ENCODE measurements around the gene SIPA1L3.

SIPA1L3 gene

DNA sequence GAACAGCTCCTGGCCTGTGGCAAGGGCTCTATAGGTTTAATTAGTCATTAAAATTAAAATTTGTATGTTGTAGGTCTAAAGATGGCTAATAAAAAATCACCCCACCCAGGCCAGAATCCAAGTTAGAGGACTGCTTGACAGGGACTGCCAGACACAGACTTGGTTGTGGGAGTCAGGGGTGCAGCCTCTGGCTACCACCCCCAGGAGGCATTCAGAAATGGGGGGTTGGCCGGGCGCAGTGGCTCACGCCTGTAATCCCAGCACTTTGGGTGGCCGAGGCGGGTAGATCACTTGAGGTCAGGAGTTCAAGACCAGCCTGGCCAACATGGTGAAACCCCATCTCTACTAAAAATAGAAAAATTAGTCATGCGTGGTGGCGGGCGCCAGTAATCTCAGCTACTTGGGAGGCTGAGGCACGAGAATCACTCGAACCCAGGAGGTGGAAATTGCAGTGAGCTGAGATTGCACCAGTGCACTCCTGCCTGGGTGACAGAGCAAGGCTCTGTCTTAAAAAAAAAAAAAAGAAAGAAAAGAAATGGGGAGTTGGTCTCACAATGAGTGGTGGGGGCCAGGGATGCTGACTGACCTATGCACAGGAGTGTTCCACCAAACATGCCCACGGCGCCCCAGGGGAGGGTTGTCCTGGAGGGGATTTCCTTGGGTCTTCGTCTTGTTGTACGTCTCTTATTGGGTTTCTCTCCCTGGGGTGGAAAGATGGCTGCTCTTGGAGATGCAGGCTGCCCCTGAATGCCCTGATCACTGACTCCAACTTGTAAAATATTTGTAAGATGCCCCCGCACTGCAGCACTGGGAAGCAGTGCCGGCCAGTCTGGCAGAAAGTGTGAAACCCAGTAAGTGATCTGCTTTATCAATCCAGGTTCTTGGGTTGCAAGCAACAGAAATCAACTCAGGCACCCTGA, 68.8 kb downstream of the SIPA1L3 start:
- no CpG with 5 or more reads among the region's 16 CpGs for WGBS (ENCODE audit: insufficient coverage, insufficient read length)
- H3K4me1 ChIP-seq (ENCODE audit: control insufficient read depth, insufficient read depth, low read length) = 0 out of 2 replicates have a peak, but pooled peaks cover 2% of the 10 kb centered on the region
- no peak for DNase-seq (ENCODE audit: low read depth, low spot score)

DNA sequence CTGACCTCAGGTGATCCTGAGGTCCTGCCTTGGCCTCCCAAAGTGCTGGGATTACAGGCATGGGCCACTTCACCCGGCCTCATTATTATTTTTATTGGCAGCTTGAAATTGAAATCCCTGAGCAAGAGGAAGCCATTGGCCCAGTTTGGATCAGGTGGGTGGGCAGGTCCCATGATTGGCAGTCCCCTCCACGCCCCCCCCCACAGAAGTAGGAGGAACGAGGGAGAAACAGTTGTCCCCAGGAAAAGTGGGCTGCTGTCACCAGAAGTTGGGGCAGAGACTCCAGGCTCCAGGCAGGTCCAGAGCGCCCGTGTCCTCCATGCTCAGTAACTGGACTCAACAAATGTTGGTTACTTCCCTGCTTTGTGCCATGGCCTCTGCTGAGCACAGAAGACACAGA, 70.4 kb downstream of the SIPA1L3 start:
- 0 out of 2 replicates have a peak, but pooled peaks cover 2% of the 10 kb centered on the region for H3K4me1 ChIP-seq (ENCODE audit: control insufficient read depth, insufficient read depth, low read length)
- H3K36me3 ChIP-seq (ENCODE audit: control insufficient read depth, insufficient read depth, low read length) = no peaks in the 10 kb centered on the region
- DNase-seq (ENCODE audit: low read depth, low spot score) = no peak
- no peaks in the 10 kb centered on the region for H3K9me3 ChIP-seq (ENCODE audit: control insufficient read depth, insufficient read depth, low read length)
- no peak overlapping the region for H3K27ac ChIP-seq (ENCODE audit: low read length)
- WGBS (ENCODE audit: insufficient coverage, insufficient read length) = no CpG with 5 or more reads among the region's 5 CpGs
- H3K4me3 ChIP-seq (ENCODE audit: low read length) = no peak overlapping the region
- no peaks in the 10 kb centered on the region for H3K27me3 ChIP-seq (ENCODE audit: control insufficient read depth, insufficient read depth, low read length)

More for the DNA sequence above, 68.8 kb downstream of the SIPA1L3 start:
- no peak overlapping the region for H3K4me3 ChIP-seq (ENCODE audit: low read length)
- no peaks in the 10 kb centered on the region for H3K9me3 ChIP-seq (ENCODE audit: control insufficient read depth, insufficient read depth, low read length)
- no peaks in the 10 kb centered on the region for H3K36me3 ChIP-seq (ENCODE audit: control insufficient read depth, insufficient read depth, low read length)
- H3K27me3 ChIP-seq (ENCODE audit: control insufficient read depth, insufficient read depth, low read length) = no peaks in the 10 kb centered on the region
- no peak overlapping the region for H3K27ac ChIP-seq (ENCODE audit: low read length)

DNA sequence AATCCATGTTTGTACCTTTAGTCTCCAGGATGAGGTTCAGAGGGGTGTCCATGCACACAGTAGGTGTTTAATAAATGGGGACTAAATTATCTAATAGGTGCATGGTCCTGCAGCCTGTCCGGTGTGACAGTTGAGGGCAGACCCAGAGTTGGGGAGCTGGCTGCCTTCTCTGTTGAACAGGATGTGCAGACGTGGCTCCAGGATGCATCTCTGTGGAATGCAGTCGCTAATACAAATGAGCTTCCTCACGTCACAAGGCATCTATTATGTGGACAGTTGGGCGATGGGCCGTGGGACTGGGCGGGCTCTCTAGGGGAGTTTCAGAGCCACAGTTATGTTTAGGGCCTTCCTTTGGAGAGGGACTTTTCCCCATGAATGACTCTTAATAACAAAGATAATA, 71.0 kb downstream of the SIPA1L3 start:
- Histone ChIP-seq H3K36me3 (ENCODE audit: control insufficient read depth, insufficient read depth, low read length) (no peaks in the 10 kb centered on the region), H3K27me3 (ENCODE audit: control insufficient read depth, insufficient read depth, low read length) (no peaks in the 10 kb centered on the region), H3K9me3 (ENCODE audit: control insufficient read depth, insufficient read depth, low read length) (no peaks in the 10 kb centered on the region), H3K4me1 (ENCODE audit: control insufficient read depth, insufficient read depth, low read length) (0 out of 2 replicates have a peak, but pooled peaks cover 2% of the 10 kb centered on the region), H3K27ac (ENCODE audit: low read length) (no peak overlapping the region), H3K4me3 (ENCODE audit: low read length) (no peak overlapping the region)
- DNase-seq (ENCODE audit: low read depth, low spot score) = no peak
- WGBS (ENCODE audit: insufficient coverage, insufficient read length) = no CpG with 5 or more reads among the region's 7 CpGs

DNA sequence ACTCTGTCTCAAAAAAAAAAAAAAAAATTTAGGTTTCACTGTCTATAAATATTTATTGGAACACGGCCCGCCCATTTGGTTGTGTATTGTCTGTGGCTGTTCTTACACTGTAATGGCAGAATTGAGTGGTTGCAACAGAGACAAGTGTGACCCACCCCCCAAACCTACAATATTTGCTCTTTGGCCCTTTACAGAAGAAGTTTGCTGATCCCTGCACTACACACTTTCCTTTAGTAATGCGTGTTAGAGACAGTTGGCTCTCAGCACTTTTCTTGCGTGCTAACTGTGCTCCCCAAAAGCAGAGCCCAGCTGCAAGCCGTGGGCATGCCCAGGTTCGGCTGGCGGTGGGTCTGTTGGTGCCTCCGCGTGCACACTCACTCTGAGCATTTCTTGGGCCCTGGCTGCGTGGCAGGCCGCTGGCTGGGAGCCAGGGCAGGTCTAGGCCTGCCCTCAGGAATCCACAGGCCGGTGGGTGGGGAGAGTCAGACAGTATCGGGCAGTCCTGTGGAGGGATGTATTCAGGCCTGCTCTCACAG, 72.6 kb downstream of the SIPA1L3 start:
- WGBS (ENCODE audit: insufficient coverage, insufficient read length) = no CpG with 5 or more reads among the region's 13 CpGs
- Histone ChIP-seq H3K4me3 (ENCODE audit: low read length) (no peak overlapping the region), H3K27me3 (ENCODE audit: control insufficient read depth, insufficient read depth, low read length) (no peaks in the 10 kb centered on the region), H3K36me3 (ENCODE audit: control insufficient read depth, insufficient read depth, low read length) (no peaks in the 10 kb centered on the region), H3K4me1 (ENCODE audit: control insufficient read depth, insufficient read depth, low read length) (0 out of 2 replicates have a peak, but pooled peaks cover 2% of the 10 kb centered on the region), H3K27ac (ENCODE audit: low read length) (no peak overlapping the region), H3K9me3 (ENCODE audit: control insufficient read depth, insufficient read depth, low read length) (no peaks in the 10 kb centered on the region)
- DNase-seq (ENCODE audit: low read depth, low spot score) = no peak

DNA sequence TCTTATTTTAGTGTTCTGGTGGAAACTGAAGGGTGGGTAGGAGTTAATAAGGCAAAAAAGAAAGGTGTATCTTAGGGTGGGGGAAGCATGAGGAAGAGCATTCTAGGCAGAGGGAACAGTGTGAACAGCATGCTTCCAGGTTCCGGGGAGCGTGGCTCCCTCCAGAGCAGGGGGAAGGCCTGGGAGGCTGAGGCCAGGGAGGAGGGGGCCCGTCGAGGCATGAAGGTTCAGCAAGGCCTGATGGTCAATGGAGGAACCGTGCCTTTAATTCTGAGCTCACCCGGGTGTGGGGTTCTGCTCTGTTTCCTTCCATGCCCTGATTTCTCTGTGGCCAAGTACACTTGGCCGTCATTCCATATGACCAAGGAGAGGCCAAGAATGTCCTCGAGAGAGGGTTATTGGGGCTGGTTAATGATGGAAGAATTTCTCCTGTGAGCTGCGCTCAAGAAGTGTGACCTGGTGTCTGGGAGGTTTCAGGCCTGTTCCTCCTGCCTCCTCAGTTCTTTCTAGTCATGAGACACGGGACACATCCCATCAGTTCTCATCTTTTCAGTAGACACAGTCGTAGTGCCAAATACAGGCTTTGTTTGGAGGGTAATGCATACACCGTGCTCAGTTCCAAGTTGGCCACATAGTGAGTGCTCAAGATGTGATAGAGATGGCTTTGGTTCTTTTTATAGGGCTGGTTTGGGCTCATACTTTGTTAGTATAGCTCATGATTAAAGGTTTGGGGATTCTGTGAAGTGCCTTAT, 73.6 kb downstream of the SIPA1L3 start:
- Histone ChIP-seq H3K27me3 (ENCODE audit: control insufficient read depth, insufficient read depth, low read length) (no peaks in the 10 kb centered on the region), H3K4me1 (ENCODE audit: control insufficient read depth, insufficient read depth, low read length) (0 out of 2 replicates have a peak, but pooled peaks cover 2% of the 10 kb centered on the region), H3K9me3 (ENCODE audit: control insufficient read depth, insufficient read depth, low read length) (no peaks in the 10 kb centered on the region), H3K36me3 (ENCODE audit: control insufficient read depth, insufficient read depth, low read length) (no peaks in the 10 kb centered on the region), H3K4me3 (ENCODE audit: low read length) (no peak overlapping the region), H3K27ac (ENCODE audit: low read length) (no peak overlapping the region)
- no peak for DNase-seq (ENCODE audit: low read depth, low spot score)
- WGBS (ENCODE audit: insufficient coverage, insufficient read length) = no CpG with 5 or more reads among the region's 12 CpGs

DNA sequence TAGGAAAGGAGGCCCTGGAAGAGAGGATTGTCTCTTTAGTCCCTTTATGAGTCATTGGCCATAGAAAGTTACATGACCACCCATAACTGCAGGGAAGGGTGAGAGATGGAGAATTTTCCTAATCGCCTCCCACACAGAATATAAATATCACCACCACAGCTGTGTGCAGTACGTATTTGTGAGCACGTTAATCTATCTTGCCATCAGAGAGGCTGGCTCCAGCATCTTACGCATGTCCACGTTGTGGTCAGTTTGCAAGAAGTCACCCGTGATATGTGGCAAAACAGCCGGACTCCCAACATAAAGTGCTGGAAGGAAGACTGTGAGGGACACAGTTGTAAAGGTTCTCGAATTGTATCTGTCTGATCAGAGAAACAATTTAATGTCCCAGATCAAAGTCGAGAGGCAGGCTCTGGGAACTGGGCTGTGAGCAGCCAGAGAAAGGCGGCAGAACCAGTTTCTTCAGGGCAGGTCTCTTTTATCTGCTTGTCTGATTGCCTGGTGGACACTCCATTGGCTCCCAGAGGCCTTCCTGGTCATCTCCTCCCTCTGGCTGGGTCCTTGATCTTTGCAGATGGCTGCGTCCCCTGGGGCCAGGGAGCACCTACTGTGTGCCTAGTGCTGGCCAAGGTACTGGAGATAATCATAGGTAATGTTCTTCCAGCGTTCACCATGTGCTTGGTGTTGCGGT, 74.9 kb downstream of the SIPA1L3 start:
- H3K4me3 ChIP-seq (ENCODE audit: low read length) = no peak overlapping the region
- H3K27me3 ChIP-seq (ENCODE audit: control insufficient read depth, insufficient read depth, low read length) = no peaks in the 10 kb centered on the region
- no peak overlapping the region for H3K27ac ChIP-seq (ENCODE audit: low read length)
- H3K36me3 ChIP-seq (ENCODE audit: control insufficient read depth, insufficient read depth, low read length) = no peaks in the 10 kb centered on the region
- H3K9me3 ChIP-seq (ENCODE audit: control insufficient read depth, insufficient read depth, low read length) = no peaks in the 10 kb centered on the region
- WGBS (ENCODE audit: insufficient coverage, insufficient read length) = no CpG with 5 or more reads among the region's 13 CpGs
- no peak for DNase-seq (ENCODE audit: low read depth, low spot score)
- H3K4me1 ChIP-seq (ENCODE audit: control insufficient read depth, insufficient read depth, low read length) = 0 out of 2 replicates have a peak, but pooled peaks cover 2% of the 10 kb centered on the region

DNA sequence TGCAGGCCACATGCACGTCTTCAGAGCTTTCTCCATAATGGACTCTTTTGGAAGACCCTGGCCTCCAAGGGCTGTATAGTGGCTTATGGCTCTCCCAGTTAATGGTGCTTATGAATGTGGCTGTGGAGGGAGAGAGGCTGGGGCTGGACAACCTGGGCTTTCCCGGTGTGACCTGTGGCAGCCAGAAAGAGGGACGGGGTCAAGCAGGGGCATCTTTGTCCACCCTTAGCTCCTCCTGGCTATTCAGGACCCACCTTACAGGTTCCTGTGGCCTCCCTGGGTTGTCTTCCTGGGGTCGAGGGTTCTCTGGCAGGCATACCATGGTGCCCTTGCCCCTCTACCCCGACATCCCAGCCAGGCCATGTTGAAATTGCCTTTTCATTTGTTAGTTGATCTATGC, 75.6 kb downstream of the SIPA1L3 start:
- Histone ChIP-seq H3K36me3 (ENCODE audit: control insufficient read depth, insufficient read depth, low read length) (no peaks in the 10 kb centered on the region), H3K27ac (ENCODE audit: low read length) (no peak overlapping the region), H3K27me3 (ENCODE audit: control insufficient read depth, insufficient read depth, low read length) (no peaks in the 10 kb centered on the region), H3K9me3 (ENCODE audit: control insufficient read depth, insufficient read depth, low read length) (no peaks in the 10 kb centered on the region), H3K4me1 (ENCODE audit: control insufficient read depth, insufficient read depth, low read length) (0 out of 2 replicates have a peak, but pooled peaks cover 2% of the 10 kb centered on the region), H3K4me3 (ENCODE audit: low read length) (no peak overlapping the region)
- no CpG with 5 or more reads among the region's 5 CpGs for WGBS (ENCODE audit: insufficient coverage, insufficient read length)
- no peak for DNase-seq (ENCODE audit: low read depth, low spot score)

DNA sequence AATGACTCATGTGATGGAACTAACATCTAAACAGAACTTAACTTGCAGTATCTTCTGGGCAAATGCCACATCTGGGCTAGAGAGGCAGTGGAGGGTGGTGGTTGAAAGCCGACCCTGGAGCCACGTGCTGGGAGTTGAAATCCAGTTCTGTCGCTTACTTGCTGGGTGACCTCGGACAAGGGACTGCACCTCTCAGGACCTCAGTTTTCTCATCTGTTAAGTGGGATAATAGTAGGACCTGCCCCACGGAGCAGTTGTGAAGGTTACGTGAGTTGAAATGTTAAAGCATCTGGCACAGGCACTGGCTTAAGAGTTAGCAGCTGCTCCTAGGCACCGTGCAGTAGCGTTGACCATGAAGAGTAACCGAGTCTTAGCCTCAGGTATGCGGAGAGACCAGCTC, 76.1 kb downstream of the SIPA1L3 start:
- Histone ChIP-seq H3K9me3 (ENCODE audit: control insufficient read depth, insufficient read depth, low read length) (no peaks in the 10 kb centered on the region), H3K27me3 (ENCODE audit: control insufficient read depth, insufficient read depth, low read length) (no peaks in the 10 kb centered on the region), H3K4me1 (ENCODE audit: control insufficient read depth, insufficient read depth, low read length) (peaks cover 3% of the 10 kb centered on the region), H3K36me3 (ENCODE audit: control insufficient read depth, insufficient read depth, low read length) (no peaks in the 10 kb centered on the region), H3K4me3 (ENCODE audit: low read length) (no peak overlapping the region), H3K27ac (ENCODE audit: low read length) (no peak overlapping the region)
- WGBS (ENCODE audit: insufficient coverage, insufficient read length) = no CpG with 5 or more reads among the region's 10 CpGs
- no peak for DNase-seq (ENCODE audit: low read depth, low spot score)

DNA sequence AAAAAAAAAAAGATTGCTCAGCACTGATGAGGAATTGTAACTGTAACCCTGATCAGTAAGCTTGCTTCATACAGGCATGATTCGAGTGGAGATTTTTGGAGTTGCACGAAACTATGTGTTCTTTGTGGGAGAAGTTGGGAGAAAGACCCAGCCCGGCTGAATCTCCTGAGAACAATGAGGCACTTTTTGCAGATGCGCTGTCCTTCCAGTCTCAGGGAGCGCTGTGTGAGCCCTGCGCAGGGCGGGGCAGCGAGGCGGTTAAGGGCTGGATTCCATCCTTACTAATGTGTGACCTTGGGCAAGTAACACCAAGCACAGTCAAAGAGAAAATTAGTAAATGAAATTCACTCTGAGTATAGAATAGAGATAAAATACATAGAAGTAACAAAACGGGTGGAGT, 76.9 kb downstream of the SIPA1L3 start:
- Histone ChIP-seq H3K27ac (ENCODE audit: low read length) (no peak overlapping the region), H3K36me3 (ENCODE audit: control insufficient read depth, insufficient read depth, low read length) (no peaks in the 10 kb centered on the region), H3K27me3 (ENCODE audit: control insufficient read depth, insufficient read depth, low read length) (no peaks in the 10 kb centered on the region), H3K9me3 (ENCODE audit: control insufficient read depth, insufficient read depth, low read length) (no peaks in the 10 kb centered on the region), H3K4me3 (ENCODE audit: low read length) (no peak overlapping the region), H3K4me1 (ENCODE audit: control insufficient read depth, insufficient read depth, low read length) (peaks cover 5% of the 10 kb centered on the region)
- WGBS (ENCODE audit: insufficient coverage, insufficient read length) = no CpG with 5 or more reads among the region's 10 CpGs
- no peak for DNase-seq (ENCODE audit: low read depth, low spot score)

Measured in iPS DF 6.9 (cell line).